Peyer's patch (tissue), 4 donors: ENCODE results near the gene RCN1. TPM values are rescaled to one million over a fixed set of nuclear protein-coding genes. Genes with fewer than 3 reads are reported as not detected.
"Not testable (repeated sequence)": the region's sequence is repeated elsewhere in the genome, so short reads cannot be mapped to it uniquely, and the experiment has no call there.

ENCODE experiments used
- DNase-seq, 3 donors: peaks; one replicate each; pipeline ENCODE4 v3.0.0-alpha.2; 2017 to 2019
- H3K27ac ChIP-seq, 4 donors: fragments of 200-600 bp; sonication (generic); one replicate each; pipeline ENCODE4 v1.5.1; 2016 to 2019
- H3K27me3 ChIP-seq, 2 donors: fragments of 200-600 bp; sonication (generic); one replicate each; pipeline ENCODE4 v1.5.1; 2019
- H3K36me3 ChIP-seq, 3 donors: fragments of 200-600 bp; sonication (generic); one replicate each; pipeline ENCODE4 v1.5.1; 2016 to 2019
- H3K4me1 ChIP-seq, 4 donors: fragments of 200-600 bp; sonication (generic); one replicate each; pipeline ENCODE4 v1.5.1; 2016 to 2019
- H3K4me3 ChIP-seq, 4 donors: fragments of 200-600 bp; sonication (generic); 1 replicate in 3 of 4; 2 replicates in 1 of 4; pipeline ENCODE4 v1.5.1; 2016 to 2019; ENCODE audit warnings: mild to moderate bottlenecking in 1 of 4
- H3K9me3 ChIP-seq, 4 donors: fragments of 200-600 bp; sonication (generic); one replicate each; pipeline ENCODE4 v1.5.1; 2016 to 2019; ENCODE audit warnings: mild to moderate bottlenecking in 1 of 4
- CTCF ChIP-seq, 6 experiments: fragments of 450-650 bp in 4 of 6; fragments of 200-600 bp in 2 of 6; sonication (generic) in 1 of 6; IDR thresholded peaks; one replicate each; pipeline ENCODE4 v1.5.1; 2017 to 2019; ENCODE audit warnings: antibody characterized with exemption in 6 of 6, mild to moderate bottlenecking in 3 of 6, moderate library complexity in 1 of 6
- POLR2A ChIP-seq, 2 donors: fragments of 450-650 bp; IDR thresholded peaks; one replicate each; pipeline ENCODE4 v1.5.1; 2017; ENCODE audit warnings: antibody characterized with exemption in 2 of 2, mild to moderate bottlenecking in 2 of 2, moderate library complexity in 2 of 2
- total RNA-seq, 4 donors: library from RNA; depleted of rRNA; stranded (reverse); fragments of >200 nt; gene quantifications; one replicate each; pipeline ENCODE4 v1.1.0, GENCODE V29; 2016

Gene RCN1
- total RNA-seq, 4 donors from 2014 or later = 14.5 to 20.7 (median 18.7) TPM

- no peaks in the 10 kb centered on the region for H3K27me3 ChIP-seq
- no peak for DNase-seq
Observed at GRCh38 chr11:32062540-32062939, 28.3 kb upstream of the RCN1 start.

GRCh38 chr11:32063031-32063430, 27.8 kb upstream of the RCN1 start:
- not testable (repeated sequence) for H3K36me3 ChIP-seq, H3K4me1 ChIP-seq, H3K4me3 ChIP-seq, H3K9me3 ChIP-seq, H3K27me3 ChIP-seq, DNase-seq, H3K27ac ChIP-seq

More at GRCh38 chr11:32062540-32062939, 28.3 kb upstream of the RCN1 start:
- Histone ChIP-seq H3K4me1 (no peaks in the 10 kb centered on the region), H3K27ac (no peak overlapping the region), H3K9me3 (no peaks in the 10 kb centered on the region), H3K36me3 (no peaks in the 10 kb centered on the region), H3K4me3 (no peak overlapping the region)
- no peak for TF ChIP-seq CTCF (IDR thresholded peaks at IDR 0.05)
- TF ChIP-seq POLR2A (IDR thresholded peaks at IDR 0.05) = no peak

- TF ChIP-seq CTCF (IDR thresholded peaks at IDR 0.05) = no peak
- no peak for TF ChIP-seq POLR2A (IDR thresholded peaks at IDR 0.05)
- no peaks in the 10 kb centered on the region for H3K4me1 ChIP-seq
- no peaks in the 10 kb centered on the region for H3K36me3 ChIP-seq
- DNase-seq = no peak
- no peak overlapping the region for H3K27ac ChIP-seq
- H3K4me3 ChIP-seq = no peak overlapping the region
- H3K9me3 ChIP-seq = no peaks in the 10 kb centered on the region
- H3K27me3 ChIP-seq = no peaks in the 10 kb centered on the region
Observed at GRCh38 chr11:32065865-32066629, 24.8 kb upstream of the RCN1 start.

- no peak for DNase-seq
- Histone ChIP-seq H3K27ac (no peak overlapping the region), H3K4me1 (no peaks in the 10 kb centered on the region), H3K27me3 (no peaks in the 10 kb centered on the region), H3K36me3 (no peaks in the 10 kb centered on the region), H3K9me3 (no peaks in the 10 kb centered on the region), H3K4me3 (no peak overlapping the region)
- TF ChIP-seq POLR2A (IDR thresholded peaks at IDR 0.05) (no peak), CTCF (IDR thresholded peaks at IDR 0.05) (no peak)
Observed at GRCh38 chr11:32068134-32068870, 22.6 kb upstream of the RCN1 start.

- no peak overlapping the region for H3K27ac ChIP-seq
- no peaks in the 10 kb centered on the region for H3K4me1 ChIP-seq
- no peaks in the 10 kb centered on the region for H3K27me3 ChIP-seq
- no peak for DNase-seq
- no peaks in the 10 kb centered on the region for H3K9me3 ChIP-seq
- no peak overlapping the region for H3K4me3 ChIP-seq
- no peaks in the 10 kb centered on the region for H3K36me3 ChIP-seq
- no peak for TF ChIP-seq POLR2A (IDR thresholded peaks at IDR 0.05)
Observed at GRCh38 chr11:32069361-32070058, 21.4 kb upstream of the RCN1 start.

GRCh38 chr11:32070692-32071091, 20.2 kb upstream of the RCN1 start:
- no peak for DNase-seq
- Histone ChIP-seq H3K9me3 (no peaks in the 10 kb centered on the region), H3K27ac (no peak overlapping the region), H3K27me3 (no peaks in the 10 kb centered on the region), H3K36me3 (no peaks in the 10 kb centered on the region), H3K4me1 (no peaks in the 10 kb centered on the region), H3K4me3 (no peak overlapping the region)
- TF ChIP-seq POLR2A (IDR thresholded peaks at IDR 0.05) (no peak), CTCF (IDR thresholded peaks at IDR 0.05) (no peak)
